Measurements from ENCODE around the gene SEC14L2.

DNA sequence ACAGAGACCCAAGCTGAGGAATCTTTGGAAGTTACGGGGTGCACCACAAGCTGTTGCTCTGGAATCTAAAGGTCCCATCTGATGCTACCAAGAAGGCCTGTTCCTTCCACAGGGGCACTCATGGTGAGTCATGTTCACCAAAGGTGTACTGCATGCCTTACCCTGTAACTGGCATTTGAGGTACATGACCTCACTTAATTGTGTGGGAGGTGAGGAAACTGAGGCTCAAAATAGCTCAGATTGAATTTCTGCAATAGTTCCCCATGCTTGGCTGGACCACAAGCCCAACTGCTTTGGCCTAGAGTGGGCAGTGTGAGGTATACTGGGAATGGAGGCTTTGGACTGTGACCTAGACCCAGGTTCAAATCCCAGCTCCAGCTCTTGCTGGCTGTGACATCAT, 37.0 kb downstream of the SEC14L2 start:
- TF ChIP-seq, protein P1, sequence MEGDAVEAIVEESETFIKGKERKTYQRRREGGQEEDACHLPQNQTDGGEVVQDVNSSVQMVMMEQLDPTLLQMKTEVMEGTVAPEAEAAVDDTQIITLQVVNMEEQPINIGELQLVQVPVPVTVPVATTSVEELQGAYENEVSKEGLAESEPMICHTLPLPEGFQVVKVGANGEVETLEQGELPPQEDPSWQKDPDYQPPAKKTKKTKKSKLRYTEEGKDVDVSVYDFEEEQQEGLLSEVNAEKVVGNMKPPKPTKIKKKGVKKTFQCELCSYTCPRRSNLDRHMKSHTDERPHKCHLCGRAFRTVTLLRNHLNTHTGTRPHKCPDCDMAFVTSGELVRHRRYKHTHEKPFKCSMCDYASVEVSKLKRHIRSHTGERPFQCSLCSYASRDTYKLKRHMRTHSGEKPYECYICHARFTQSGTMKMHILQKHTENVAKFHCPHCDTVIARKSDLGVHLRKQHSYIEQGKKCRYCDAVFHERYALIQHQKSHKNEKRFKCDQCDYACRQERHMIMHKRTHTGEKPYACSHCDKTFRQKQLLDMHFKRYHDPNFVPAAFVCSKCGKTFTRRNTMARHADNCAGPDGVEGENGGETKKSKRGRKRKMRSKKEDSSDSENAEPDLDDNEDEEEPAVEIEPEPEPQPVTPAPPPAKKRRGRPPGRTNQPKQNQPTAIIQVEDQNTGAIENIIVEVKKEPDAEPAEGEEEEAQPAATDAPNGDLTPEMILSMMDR (IDR thresholded peaks at IDR 0.05 in 2 of 3, conservative IDR thresholded peaks at IDR 0.05 in 1 of 3; ENCODE audit: borderline replicate concordance in 1 of 3, insufficient read depth in 1 of 3, low read depth in 2 of 3, low read length in 2 of 3) = no peak
- TF ChIP-seq EZH2 (IDR thresholded peaks at IDR 0.05) (no peak), YY1 (IDR thresholded peaks at IDR 0.05; ENCODE audit: extremely low read depth, insufficient replicate concordance, low read depth, low read length) (no peak), TCF7L2 (IDR thresholded peaks at IDR 0.05; ENCODE audit: borderline replicate concordance, extremely low read depth, insufficient read depth, insufficient read length) (no peak), POLR2A (IDR thresholded peaks at IDR 0.05; ENCODE audit: borderline replicate concordance, extremely low read depth, insufficient read depth, insufficient read length) (no peak)

Data from HCT116 (cell line).